Stimulated activated CD4-positive, alpha-beta T cell treated with anti-CD3 and anti-CD28 coated beads, Interleukin-4, amount 100 ng/mL, for 1 hour (primary cell): Measurements from ENCODE around the gene POLE.
"Not testable (repeated sequence)": the region's sequence is repeated elsewhere in the genome, so short reads cannot be mapped to it uniquely, and the experiment has no call there.

Experiments used
- DNase-seq: peaks from one replicate; pipeline ENCODE4 v3.0.0-alpha.2; 2020

The POLE gene

DNA sequence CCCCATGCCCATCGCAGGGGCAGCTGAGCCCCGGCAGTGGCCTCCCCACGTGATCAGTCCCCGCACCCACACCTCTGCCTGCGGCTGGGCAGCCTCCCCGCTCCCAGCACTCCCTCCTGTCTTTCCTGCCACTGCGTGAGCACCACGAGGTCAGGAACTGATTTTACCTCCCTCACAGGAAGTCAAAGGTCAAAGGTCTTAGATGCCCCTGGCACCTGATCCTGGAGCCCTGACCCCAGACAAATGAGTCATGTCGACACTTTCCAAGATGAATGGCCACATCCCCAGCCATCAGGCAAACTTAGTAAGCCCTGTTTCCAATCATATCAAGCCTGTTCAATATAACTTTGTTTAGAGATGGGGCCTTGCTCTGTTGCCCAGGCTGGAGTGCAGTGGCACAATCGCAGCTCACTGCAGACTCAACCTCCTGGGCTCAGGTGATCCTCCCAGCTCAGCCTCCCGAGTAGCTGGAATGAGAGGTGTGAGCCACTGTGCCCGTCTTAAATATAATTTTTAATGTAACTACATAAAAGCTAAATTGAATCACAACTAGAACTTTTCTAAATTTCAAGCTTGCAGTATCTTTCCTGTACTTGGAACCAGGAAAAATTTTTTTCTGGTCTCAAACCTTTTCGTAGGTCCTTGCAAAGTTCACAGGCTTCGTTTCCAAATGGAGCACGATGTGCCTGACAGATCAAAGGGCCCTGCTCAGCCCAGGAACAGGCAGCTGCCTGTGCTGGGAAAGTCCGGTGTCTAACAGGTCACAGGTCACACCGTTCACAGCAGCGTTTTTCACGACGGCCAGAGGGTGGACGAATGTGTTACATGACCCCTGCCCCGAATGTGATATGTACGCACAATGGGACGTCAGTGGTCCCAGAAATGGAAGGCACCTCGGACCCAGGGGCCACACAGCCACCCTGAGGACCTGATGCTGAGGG is 78.6 kb downstream of the POLE start:
- DNase-seq, result no peak

DNA sequence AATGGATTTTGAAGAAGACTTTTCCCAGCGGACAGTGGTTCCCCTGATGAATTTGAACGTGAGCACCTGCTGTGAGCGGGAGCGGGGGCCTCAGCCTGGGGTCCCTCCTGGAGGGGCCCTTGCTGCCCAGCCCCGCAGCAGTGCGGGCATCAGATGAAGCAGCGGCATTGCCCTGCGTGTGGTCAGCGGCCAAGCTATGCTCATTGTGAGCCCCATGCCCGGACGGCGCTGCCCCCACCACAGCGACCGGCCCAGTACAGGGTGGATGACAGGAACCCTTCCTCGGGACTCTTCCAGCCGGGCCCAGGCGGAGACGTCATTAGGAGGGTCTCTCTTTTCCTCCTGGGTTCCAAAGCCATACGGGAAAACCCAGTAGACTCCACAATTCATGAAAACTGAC is 80.2 kb downstream of the POLE start:
- no peak for DNase-seq

DNA sequence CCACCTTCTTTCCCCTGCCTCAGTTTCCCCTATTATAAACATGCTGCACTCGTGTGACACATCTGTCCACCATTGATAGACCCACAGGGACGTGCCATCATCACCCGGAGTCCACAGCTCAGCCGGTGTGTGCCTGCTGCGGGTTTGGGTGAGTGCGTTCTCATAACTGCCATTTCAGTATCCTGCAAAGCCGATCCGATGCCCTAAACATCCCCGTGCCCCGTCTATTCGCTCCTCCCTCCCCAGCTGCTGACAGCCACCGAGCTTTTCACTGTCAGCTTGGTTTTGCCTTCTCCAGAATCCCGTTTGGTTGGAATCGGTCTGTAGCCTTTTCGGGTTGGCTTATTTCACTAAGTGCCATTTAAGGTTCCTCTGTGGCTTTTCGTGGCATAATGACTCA is 80.7 kb downstream of the POLE start:
- DNase-seq, result no peak

DNA sequence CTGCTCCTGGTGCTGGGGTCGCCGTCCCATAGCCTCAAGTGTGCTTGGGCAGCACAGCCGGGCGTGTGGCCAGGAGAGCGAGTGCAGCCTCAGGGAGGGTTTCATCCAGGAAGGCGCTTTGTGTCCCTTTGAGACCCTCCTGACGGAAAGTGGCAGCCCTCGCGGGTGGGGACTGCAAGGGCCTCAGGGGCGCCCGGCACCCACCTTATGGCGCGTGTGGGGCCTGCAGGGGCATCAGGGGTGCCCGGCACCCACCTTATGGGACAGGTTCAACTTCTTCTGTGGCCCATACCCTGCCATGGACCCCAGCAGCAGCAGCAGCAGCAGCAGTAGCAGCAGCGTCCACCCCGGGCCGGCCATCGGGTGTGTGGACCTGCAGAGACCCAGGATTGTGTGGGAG is 81.2 kb downstream of the POLE start:
- DNase-seq, result no peak

DNA sequence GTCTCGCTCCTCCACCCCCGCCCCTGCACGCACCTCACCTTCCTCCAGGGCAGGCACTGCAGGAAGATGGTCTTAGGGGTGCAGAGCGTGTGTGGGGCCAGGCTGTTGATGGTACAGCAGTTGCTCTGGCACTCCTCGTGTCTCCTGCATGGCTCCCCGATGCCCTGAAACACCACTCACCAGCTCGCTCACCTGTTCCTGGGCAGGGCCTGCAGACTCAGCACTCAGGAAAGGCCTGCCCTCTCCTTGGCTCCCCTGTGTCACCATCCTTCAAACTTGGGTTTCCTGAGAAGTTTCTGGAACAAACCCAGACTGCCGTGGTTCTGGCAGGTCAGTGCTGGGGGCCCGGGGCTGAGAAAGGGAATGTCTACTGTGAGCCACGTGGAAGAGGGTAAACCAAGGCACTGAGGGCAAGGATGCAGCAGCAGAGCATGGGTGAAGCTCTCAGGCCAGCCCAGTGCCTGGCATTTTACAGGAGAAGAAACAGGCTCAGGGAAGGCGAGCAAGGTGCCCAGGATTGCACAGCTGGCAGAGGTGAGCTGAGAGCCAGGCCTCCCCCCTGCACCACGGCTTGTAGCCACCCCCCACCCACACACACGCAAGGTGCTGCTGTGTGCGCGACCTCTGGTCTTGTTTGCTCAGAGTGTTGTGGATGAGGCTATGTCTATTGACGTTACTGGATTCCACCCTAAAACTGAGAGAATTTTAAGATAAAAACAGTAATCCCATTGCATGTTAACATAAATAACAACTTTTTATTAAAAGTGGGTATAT is 82.3 kb downstream of the POLE start:
- DNase-seq, result no peak

DNA sequence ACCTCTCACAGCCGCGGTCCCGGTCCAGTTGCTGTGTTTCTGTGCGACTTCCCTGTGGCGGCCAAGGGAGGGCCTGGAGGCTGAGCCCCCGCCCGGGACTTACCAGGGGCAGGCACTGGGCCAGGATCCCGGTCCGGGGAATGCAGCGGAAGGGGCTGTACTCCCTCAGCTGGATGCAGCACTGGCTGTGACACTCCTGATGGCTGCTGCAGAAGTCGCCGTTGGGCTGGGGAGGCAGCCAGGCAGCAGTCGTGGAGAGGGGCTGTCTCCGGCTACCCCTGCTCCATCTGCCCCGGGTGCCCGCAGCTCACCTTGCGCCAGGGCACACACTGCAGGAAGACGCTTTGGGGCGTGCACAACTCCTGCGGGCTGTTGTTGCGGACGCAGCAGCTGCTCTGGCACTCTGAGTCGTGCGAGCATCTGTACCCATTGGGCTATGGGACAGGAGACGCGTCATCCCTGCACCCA is 83.0 kb downstream of the POLE start:
- DNase-seq, result no peak

DNA sequence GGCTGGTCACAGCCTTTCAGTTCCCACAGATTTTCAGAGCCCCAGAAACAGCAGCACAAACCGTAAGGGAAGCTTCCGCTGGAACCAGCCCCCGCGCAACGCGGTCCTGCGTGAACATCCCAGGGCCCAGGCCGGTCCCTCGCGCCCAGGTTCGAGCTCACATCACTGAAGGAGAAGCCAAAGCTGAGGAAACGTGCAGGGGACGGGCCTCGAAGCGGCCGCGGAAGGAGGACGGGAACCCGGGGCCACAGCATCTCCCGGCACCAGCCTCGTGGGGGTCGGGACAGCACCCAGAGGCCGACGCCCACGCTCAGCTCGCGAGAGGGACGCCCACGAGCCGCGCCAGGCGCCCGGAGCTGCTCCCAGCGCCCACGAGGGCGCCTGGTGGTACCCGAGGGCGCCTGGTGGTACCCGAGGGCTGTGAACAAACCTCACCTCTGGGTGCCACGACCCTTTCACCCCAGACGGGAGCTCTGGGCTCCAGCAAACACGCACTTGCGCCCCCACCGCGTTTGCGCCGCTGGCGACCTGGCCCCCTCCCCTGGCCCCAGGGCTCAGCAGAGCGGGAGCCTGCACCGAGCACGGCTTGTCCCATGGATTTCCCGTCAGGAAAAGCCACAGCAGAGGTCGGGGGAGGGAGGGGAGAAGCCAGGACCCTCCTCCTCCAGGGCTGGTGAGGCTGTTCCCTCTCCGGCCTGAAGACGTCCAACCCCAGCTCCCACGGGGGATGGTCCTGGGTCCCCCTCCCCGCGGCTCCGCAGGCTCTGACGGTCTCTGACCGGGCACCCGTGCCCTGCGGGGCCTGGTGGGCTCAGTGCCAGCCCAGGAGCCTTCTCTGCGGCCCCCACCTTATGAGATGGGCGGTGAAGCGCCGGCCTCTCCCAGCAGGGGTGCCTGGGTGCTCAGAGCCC is 83.6 kb downstream of the POLE start:
- DNase-seq, result no peak

DNA sequence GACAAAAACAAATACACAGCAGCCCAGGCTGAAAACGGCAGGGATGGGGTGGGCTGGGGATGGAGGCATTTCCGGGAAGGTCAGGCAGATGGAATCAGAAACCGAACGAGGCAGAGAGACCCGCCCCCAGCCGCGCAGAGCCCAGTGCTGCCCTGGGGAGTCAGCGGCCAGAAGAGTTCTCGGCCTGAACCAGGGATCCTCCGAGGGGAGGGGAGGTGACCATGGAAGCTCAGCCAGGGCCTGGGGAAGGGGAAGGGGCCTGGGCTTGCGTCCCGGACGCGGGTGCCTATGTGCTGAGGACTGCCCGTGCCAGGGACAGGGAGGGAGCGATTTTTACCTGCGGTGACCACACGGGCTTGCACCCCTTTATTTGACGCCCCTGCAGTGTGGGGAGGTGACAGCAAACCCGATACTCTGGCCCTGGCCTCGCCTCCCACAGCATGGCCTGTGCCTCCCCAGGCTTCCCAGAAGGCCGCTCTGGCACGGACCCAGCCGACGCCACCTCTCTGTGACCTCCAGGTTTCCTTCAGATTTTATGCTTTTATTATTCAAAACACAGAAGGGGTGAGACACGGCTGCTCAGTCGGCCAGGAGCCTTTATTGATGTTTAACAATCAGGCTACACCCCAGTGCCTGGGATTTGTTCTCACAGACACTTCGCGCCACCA is 84.4 kb downstream of the POLE start:
- no peak for DNase-seq

DNA sequence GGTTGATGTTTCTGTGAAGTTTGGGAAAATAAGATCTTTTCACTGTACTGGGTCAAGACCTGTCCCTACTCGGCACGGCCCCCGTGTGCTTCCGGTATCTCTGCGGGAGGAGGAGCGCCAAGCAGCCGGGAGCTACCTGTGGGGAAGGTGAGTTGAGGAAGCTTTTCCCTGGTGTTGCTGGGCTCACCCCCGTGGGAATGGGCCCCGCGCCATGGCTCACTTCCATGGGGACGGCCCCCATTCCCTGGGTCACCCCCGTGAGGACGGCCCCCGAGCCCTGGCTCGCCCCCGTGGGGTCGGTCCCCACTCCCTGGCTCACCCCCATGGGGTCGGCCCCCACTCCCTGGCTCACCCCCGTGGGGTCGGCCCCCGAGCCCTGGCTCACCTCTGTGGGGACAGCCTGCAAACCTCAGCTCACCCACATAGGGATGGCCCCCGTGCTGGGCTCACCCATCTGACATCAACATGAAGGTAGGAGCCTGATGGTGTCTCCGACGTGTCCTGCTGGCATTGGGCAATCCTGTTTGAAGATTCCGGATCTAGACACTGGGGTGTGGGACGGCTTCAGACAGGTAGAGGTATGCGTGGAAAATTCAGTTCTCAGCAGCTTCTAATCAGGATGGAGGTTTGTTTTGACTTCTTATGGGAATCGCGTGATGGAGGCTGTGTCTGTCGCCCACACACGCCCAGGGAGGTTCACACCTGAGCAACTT is 85.8 kb downstream of the POLE start:
- DNase-seq, result no peak

DNA sequence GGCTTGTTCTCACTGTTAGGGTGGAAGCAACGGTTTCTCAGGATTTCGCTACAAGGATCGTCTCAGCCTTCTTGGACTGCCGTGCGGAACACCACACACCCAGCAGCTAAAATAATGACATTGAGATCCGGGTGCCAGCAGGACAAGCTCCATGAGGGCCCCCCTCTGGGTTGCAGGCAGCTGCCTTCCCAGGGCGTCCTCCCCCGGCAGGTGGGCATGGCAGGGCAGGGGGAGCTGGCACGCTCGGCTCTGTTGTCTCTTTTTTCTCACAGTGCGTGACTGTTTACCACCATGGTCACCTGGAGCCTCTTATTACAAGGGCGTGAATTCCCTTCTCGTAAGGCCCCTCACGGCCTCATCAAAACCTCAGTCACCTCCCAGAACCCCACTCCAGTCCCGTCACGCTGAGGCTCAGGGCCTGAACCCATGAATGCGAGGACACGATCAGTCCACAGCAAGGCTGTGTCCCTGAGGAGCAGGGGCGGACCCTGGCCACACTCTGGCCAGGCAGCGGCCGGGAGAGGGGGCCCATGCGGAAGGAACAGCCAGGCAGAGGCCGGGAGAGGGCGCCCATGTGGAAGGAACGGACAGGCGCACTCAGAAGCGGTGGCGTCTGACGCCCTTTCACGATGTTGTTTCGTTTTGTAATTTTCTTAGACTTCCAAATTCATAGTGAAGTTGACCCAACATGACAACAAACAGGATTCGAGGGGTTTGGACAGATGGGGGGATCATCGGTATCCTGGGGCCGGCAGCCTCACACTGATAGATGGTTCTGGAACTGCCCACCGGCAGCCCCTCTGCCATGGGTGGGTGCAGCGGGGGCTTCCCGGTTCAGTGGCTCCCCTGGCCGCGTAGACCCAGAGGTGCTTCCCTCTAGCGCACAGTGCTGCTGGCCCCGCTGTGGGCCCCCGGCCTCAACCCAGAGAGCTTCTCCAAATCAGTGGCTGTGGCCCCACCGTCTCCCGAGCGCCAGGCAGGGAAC is 86.8 kb downstream of the POLE start:
- DNase-seq, result no peak

DNA sequence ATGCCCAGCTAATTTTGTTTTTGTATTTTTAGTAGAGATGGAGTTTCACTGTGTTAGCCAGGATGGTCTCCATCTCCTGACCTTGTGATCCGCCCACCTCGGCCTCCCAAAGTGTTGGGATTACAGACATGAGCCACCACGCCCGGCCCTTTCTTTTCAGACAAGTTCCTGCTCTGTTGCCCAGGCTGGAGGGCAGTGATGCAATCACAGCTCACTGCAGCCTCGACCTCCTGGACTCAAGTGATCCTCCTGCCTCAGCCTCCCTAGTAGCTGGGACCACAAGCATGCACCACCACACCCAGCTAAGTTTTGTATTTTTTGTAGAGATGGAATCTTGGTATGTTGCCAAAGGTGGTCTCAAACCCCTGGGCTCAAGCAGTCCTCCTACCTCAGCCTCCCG is 87.6 kb downstream of the POLE start:
- not testable (repeated sequence) for DNase-seq

DNA sequence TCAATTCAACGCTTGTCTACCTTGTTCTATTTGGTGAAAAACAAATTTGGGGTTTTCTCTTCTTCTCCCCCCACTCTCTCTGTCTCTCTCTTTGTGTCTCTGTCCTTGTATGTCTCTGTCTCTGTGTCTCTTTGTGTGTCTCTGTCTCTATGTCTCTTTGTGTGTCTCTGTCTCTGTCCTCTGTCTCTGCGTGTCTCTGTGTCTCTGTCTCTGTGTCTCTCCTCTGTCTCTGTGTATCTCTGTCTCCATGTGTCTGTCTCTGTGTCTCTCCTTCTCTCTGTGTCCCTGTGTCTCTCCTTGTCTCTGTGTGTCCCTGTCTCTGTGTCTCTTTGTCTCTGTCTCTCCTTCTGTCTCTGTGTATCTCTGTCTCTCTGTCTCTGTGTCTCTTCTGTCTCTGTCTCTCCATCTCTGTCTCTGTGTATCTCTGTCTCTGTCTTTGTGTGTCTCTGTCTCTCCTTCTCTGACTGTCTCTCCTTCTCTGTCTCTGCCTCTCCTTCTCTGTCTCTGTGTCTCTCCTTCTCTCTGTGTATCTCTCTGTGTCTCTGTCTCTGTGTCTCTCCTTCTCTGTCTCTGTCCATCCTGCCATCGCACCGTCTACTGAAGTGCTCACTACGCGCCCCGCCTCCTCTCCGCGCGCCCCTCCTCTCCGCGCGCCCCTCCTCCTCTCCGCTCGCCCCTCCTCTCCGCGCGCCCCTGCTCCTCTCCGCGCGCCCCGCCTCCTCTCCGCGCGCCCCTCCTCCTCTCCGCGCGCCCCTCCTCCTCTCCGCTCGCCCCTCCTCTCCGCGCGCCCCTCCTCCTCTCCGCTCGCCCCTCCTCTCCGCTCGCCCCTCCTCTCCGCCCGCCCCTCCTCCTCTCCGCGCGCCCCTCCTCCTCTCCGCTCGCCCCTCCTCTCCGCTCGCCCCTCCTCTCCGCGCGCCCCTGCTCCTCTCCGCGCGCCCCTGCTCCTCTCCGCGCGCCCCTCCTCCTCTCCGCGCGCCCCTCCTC is 89.5 kb downstream of the POLE start:
- no peak for DNase-seq

DNA sequence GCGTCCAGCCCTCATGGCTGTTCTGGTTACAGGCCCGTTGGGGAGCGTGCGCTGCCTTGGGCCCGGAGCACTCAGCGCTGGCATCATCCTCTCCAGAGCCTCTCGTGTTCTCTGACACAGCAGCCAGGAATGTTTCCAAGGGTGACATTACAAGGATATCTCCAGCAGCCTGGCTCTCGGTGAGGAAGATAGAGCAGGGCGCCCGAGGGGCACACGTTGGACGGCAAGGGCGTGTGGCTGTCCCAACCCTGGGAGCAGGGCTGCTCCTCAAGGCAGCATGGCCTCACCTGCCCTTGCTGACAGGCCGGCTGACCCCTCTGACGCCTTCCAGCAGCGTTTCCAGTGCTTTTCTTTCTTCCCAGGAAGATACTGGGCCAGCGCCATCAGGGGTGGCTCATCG is 91.1 kb downstream of the POLE start:
- DNase-seq, result no peak

DNA sequence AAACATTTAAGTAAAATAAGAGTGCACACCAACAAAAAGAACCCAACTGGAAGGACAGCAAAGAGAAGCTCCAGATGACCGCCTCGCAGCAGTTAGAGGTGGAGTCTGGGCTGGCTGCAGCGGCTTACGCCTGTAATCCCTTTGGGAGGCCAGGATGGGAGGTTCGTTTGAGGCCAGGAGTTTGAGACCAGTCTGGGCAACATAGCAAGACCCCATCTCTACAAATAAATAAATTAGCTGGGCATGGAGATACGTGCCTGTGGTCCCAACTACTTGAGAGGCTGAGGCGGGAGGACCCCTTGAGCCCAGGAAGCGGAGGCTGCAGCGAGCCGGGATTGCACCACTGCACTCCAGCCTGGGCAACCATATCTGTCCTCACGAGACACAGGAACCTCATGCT is 92.0 kb downstream of the POLE start:
- DNase-seq, result no peak

DNA sequence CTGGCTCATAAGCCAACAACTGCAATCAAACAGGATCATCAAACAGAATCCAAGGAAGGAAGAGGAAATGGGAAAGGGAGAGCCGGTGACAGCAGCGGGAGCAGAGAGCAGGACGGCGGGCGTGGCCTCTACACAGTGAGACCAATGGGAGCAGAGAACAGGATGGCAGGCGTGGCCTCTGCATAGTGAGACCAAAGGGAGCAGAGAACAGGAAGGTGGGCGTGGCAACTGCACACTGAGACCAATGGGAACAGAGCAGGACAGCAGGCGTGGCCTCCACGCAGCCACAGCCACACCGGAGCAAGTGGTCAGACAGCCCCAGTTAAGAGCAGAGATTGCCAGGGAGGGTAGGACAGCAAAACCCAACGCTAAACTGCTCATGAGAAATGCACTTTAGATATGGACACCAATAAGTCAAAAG is 93.2 kb downstream of the POLE start:
- no peak for DNase-seq

DNA sequence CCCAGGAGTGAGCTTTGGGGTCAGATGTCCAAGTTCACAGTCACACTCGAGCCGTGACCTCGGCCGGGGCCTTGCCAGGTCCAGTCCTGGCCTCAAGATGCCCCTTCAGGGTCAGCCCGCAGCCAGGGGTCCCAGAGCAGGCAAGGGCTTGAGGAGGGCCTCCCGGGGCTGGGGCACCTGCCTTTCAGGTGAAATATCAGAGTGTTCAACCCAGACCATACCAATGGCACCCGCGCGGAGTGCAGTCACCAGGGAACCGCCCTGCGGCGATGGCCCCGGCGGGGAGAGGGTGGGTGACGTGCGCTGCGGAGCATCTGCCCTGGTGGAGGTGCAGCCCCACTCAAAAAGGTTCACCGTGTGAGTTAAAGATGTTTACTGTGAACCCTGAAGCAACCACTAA is 93.6 kb downstream of the POLE start:
- DNase-seq, result no peak

DNA sequence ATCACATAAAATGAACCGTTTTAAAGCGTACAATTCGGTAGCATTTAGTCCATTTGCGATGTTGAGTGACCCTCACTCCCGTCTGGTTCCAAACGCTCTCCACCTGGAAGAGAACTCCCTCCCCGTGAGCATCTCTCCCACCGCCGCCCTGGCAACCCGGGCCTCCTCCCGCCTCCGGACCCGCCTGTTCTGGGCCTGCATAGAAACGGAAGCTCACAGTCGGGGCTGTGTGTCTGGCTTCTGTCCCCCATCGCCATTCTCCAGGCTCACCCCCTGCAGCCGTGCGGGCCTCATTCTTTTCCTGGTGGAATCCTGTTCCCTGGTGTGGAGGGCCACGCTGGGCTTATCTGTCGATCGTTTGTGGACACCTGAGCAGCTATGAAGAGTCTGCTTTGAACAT is 94.1 kb downstream of the POLE start:
- no peak for DNase-seq

DNA sequence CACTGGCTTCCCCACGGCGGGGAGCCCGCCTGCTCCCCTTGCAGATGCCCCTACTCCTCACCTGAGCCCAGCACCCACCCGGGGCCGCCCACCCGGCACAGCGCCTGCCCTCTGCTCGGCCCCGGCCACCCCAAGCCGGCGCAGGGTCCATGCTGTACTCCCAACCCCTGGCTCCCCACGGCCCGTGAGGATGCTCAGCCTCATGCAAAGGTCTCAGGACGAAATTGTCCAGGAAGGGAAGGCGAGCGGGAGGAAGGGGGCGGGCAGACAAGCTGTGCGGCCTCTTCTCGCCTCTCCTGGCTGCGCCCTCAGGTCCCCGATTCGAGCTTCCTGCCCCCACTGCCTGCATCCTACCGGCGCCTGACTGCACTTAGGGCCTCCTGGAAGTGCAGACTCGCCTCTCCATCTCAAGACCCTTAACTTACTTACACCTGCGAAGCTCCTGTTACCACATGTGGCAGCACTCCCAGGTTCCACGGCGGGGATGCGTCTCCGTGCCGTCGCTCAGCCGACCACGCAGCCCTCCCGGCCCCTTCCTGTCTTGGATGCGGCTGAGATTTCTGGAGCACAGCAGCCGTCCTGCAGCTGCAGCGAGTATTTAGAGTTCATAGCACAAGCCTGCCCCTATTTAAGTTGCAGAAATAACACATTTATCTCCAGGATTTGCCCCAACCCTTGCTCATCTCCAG is 94.7 kb downstream of the POLE start:
- DNase-seq, result no peak
